HG03139 (cell line): ENCODE results near the gene RIPK1.
"Not testable (repeated sequence)": the region's sequence is repeated elsewhere in the genome, so short reads cannot be mapped to it uniquely, and the experiment has no call there.

Experiments used
- ATAC-seq: cut with Tn5 transposase; IDR thresholded peaks from one replicate; pipeline ENCODE4 v1.9.1; 2021; ENCODE audit not compliant: unreplicated experiment

RIPK1 gene

DNA sequence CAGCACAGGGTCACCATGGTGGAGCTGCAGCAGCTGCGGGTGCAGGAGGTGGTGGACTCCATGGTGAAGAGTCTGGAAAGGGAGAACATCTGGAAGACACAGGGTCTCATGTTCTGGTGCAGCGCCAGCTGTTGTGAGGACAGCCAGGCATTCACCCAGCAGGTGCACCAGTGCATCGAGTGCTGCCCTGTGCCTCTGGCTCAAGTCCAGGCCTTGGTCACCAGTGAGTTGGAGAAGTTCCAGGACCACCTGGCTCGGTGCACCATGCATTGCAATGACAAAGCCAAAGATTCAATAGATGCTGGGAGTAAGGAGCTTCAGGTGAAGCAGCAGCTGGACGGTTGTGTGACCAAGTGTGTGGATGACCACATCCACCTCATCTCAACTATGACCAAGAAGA lies 22.9 kb upstream of the RIPK1 start:
- ATAC-seq, result no peak

- ATAC-seq, result no peak
Measured at GRCh38 chr6:3045777-3046176, 22.5 kb upstream of the RIPK1 start.

GRCh38 chr6:3046295-3046694 lies 22.0 kb upstream of the RIPK1 start:
- no peak for ATAC-seq

GRCh38 chr6:3048009-3048408 lies 20.3 kb upstream of the RIPK1 start:
- ATAC-seq, result not testable (repeated sequence)

GRCh38 chr6:3052481-3053230 lies 15.6 kb upstream of the RIPK1 start:
- no peak for ATAC-seq

DNA sequence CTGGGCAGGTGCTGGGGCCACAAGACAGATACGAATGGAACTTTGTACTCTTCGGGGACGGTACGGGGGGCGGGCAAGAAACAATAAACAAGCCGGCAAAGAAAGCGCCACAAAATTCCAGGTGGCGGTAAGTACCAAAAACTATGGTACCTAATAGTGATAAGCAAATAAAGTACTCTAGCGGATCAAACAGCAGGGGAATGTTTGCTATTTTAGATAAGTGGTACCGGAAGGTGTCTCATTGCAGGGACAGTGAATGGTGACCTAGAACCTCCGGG lies 15.1 kb upstream of the RIPK1 start:
- no peak for ATAC-seq

GRCh38 chr6:3054229-3055157 lies 13.8 kb upstream of the RIPK1 start:
- ATAC-seq, result not testable (repeated sequence)

DNA sequence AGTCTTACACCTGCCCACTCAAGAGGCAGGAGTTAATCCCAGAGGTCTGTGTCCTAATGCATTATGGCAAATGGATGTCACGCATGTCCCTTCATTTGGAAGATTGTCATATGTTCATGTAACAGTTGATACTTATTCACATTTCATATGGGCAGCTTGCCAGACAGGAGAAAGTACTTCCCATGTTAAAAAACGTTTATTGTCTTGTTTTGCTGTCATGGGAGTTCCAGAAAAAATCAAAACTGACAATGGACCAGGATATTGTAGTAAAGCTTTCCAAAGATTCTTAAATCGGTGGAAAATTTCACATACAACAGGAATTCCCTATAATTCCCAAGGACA lies 13.2 kb upstream of the RIPK1 start:
- not testable (repeated sequence) for ATAC-seq

DNA sequence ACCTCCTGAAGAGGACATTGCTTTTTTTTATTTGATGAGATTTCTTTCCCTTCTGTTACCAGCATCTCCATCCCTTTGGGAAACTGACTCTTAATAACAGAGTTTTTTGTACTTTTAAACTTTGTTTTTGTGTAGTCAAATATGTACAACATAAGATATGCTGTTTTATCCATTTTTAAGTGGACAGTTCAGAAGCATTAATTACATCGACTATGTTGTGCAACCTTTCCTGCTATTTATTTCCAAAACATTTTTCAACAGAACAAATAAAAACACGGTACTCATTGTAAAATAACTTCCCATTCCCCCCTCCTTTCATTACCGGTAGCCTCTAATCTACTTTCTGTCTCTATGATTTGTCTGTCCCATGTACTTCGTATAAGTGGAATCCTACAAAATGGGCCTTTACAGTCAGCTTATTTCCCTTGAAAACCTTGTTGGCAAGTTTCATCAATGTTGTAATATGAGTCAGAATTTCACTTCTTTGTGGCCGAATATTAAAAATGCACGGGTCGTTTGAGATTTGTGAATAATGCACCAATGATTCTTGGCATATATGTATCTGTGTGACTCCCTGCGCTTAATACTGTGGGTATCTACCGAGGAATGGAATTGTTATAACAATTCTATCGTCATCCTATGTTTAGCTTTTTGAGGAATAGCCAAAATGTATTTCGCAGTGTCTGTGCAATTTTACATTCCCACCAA lies 11.1 kb upstream of the RIPK1 start:
- no peak for ATAC-seq

DNA sequence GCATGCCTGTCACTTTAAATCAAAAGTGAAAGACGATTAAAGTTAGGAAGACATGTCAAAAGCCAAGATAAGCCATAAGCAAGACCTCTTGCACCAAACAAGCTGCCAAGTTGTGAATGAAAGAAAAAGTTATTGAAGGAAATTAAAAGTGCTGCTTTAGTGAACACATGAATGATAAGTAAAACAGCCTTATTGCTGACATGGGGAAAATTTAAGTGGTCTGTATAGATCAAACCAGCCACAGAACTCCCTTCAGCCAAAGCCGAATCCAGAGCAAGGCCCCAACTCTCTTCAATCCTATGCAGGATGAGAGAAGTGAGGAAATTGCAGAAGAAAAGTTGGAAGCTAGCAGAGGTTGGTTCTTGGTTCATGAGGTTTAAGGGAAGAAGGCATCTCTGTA lies 9.3 kb upstream of the RIPK1 start:
- no peak for ATAC-seq

DNA sequence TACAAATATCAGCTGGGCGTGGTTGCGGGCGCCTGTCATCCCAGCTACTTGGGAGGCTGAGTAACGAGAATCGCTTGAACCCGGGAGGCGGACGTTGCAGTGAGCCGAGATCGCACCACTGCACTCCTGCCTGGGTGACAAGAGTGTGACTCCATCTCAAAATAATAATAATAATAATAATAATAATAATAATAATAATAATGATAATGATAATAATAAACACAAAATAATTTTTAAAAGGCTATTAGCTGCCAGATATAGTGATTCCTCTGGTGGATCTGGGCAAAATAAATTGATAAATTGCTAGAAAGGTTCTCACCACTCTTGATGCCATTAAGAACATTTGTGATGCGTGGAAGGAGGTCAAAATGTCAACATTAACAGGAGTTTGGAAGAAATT lies 8.2 kb upstream of the RIPK1 start:
- ATAC-seq, result not testable (repeated sequence)

DNA sequence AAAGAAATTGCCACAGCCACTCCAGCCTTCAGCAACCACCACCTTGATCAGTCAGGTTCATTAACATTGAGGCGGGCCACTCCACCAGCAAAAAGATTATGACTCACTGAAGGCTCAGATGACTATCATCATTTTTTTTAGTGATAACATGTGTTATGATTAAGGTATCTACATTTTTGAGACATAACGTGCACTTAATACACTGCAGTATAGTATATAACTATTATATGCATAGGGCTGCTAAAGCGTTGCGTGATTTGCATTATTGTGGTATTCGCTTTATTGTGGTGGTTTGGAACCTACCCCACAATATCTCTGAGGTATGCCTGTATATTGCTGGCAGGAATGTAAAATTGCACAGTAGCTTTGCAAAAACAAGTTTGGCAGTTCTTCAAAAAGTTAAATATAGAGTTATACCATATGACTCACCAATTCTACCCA lies 6.8 kb upstream of the RIPK1 start:
- no peak for ATAC-seq

GRCh38 chr6:3063340-3063732 lies 5.0 kb upstream of the RIPK1 start:
- not testable (repeated sequence) for ATAC-seq

DNA sequence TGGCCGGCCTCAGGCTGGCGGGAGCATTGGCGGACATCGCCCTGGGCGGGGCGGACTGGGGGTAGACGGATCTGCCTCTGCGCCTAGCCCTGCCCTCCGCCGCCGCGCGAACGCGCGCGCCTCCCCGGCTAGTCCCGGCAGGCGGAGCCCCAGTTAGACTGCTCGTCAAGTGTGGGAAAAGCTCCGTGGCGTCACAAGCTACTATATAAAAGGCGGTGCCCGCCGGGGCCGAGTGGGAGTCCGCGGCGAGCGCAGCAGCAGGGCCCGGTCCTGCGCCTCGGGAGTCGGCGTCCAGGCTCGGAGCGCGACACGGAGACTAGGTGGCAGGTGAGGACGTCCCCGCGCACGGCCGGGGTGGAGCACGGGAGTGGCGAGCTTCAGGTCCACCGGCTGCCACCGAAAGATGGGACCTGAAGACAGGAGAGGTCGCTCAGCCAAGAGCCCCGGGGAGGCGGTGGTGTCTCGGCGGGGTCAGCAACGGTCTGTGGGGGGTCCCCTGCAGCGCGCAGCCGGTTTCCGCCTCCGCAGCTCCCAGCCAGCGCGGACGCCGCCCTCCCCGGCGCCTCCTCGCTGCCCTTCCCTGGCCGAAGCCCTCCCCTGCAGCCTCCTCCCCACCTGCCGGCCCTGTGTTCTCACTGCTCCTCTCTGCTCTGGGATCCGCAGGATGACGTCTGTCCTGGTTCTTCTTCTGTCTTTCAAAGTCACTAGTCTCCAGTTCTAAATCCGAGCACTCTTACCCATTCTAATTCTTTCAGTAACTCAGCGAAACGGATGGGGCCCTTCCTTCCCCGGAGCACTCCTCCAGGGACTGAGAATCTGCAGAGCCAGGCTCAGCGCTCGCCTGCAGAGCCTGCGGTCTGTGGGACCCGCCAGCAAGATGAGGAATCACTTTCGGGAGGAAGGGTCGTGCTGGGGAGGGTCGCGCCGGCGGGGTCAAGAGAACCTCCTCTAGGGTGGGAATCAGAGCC lies 4.3 kb upstream of the RIPK1 start:
- peak; percentile 44 for ATAC-seq

DNA sequence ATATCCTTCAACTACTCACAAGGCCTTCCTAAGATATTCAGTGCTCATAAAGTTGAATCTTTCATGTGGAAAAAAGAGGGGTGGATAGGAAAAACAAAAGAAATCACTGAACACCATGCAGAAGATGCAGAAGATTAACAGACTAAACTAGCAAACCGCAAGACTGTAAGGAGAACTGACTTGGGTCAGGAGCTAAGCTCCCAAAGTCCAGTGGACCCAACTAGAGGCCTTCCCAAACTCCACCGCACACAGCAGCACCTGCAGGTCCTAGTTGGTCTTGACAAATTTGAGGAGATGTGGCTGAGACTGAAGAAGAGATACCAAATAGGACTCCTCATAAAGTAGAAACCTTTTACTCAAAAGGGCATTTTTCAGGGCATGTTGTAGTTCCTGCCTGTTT lies 3.3 kb downstream of the RIPK1 start:
- no peak for ATAC-seq

DNA sequence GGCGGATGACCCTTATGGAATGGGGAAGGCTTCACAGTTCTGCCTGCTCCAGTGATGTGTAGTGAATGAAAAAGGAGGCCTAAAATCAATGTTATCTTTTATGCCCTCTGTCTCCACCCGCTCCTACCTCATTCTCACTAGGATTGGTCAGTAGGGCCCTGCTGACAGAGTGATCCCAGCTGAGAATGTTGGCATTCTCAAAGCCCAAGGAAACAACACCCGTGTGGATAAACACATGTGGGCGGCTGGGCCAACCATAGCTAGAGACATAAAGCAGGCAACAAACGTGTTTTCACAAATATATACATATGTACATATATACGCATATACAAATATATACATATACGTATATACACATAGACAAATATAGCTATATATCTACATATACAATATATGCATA lies 4.5 kb downstream of the RIPK1 start:
- ATAC-seq, result no peak

GRCh38 chr6:3073382-3073781 lies 5.1 kb downstream of the RIPK1 start:
- ATAC-seq, result no peak

DNA sequence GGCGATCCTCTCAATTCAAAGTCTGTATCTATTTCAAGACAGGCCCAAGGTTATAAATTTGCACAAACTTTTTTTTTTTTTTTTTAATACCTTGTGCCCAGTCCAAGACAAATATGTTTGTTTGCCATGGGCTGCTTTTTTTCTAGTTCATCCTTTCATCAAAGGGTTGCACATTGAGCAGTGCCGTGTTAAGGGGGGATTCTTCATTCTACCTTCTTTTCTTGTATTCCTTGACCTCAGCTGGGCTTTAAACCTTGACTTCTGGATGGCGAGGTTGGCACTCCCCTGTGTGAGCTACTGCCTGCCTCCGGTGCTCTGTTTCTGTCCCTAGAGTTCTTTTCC lies 7.4 kb downstream of the RIPK1 start:
- ATAC-seq, result no peak

DNA sequence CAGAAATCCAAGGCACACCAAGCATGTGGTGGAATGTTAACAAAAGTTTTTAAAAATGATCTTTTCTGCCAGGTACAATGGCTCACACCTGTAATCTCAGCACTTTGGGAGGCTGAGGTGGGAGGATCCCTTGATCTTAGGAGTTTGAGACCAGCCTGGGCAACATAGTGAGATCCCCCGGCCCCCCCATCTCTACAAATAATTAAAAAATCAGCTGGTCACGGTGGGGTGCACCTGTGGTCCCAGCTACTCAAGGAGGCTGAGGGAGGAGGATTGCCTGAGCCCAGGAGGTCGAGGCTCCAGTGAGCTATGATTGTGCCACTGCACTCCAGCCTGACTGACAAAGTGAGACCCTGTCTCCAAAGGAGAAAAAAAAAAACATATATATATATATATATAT lies 8.0 kb downstream of the RIPK1 start:
- ATAC-seq, result no peak

- no peak for ATAC-seq
Measured at GRCh38 chr6:3077430-3077829, 9.1 kb downstream of the RIPK1 start.

DNA sequence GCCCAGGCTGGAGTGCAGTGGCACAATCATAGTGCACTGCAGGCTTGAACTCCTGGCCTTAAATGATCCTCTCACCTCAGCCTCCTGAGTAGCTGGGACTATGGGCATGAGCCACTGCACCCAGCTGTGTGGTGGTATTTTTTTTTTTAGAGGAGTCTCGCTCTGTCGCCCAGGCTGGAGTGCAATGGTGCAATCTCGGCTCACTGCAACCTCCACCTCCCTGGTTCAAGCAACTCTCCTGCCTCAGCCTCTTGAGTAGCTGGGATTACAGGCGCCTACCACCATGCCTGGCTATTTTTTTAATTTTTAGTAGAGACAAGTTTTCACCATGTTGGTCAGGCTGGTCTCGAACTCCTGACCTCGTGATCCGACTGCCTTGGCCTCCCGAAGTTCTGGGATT lies 10.7 kb downstream of the RIPK1 start:
- ATAC-seq, result not testable (repeated sequence)
